GM12878 (cell line): ENCODE results near the gene RAD9A. TPM values are rescaled to one million over a fixed set of nuclear protein-coding genes. Genes with fewer than 3 reads are reported as not detected.
A peak's percentile ranks its signal among the peaks of the same experiment; 100 is the strongest.

ENCODE experiments used
- ATAC-seq: fragments of 200-7000 bp; cut with Tn5 transposase; 3 replicates; pipeline ENCODE4 v1.9.1; 2020; ENCODE audit warnings: mild to moderate bottlenecking, moderate library complexity
- BruUV-seq: library from RNA; stranded (reverse); fragments of 400-500 nt; replicated peaks from 2 replicates; lab custom pipeline; 2021; lab: Mats Ljungman, UMichigan
- CTCF ChIA-PET: fragments of 300-600 bp; sonication (Branson Sonifier 250); formaldehyde crosslinking; extraction: SDS; loops from one replicate; lab custom pipeline; 2021; ENCODE audit warnings: inconsistent platforms; lab: Yijun Ruan, JAX
- POLR2A ChIA-PET: fragments of 350-600 bp; formaldehyde crosslinking; extraction: SDS; loops from one replicate; lab custom pipeline; 2021; ENCODE audit warnings: inconsistent platforms; lab: Charles Lee
- RAD21 ChIA-PET: fragments of 300-600 bp; sonication (Branson Sonifier 250); formaldehyde crosslinking; loops from one replicate; lab custom pipeline; 2023; ENCODE audit warnings: antibody characterized with exemption; ENCODE audit not compliant: unreplicated experiment; lab: Charles Lee
- SMC1A ChIA-PET: fragments of 300-600 bp; sonication (Branson Sonifier 250); formaldehyde crosslinking; loops from one replicate; lab custom pipeline; 2023; ENCODE audit not compliant: unreplicated experiment, uncharacterized antibody; lab: Charles Lee
- DNase-seq: peaks from one replicate; pipeline ENCODE4 v3.0.0-alpha.2; 2011; ENCODE audit warnings: low read depth, low spot score
- FAIRE-seq: peaks from 3 replicates; lab custom pipeline; 2011; peaks lifted over from hg19 to GRCh38; lab: Jason Lieb, UNC
- H2AFZ ChIP-seq: 2 replicates; pipeline ENCODE4 v1.6.0; 2011; ENCODE audit warnings: low read depth, low read length, control low read depth; ENCODE audit not compliant: control insufficient read depth
- H3K27ac ChIP-seq: 2 replicates; pipeline ENCODE4 v1.5.1; 2011; ENCODE audit warnings: control low read depth; ENCODE audit not compliant: control insufficient read depth, insufficient read depth
- H3K27me3 ChIP-seq, 2 experiments: replicated peaks in 1 of 2; 2 replicates each; pipeline versions ENCODE4 v1.6.0 to v1.6.1; 2011; ENCODE audit warnings: low read length in 1 of 2; ENCODE audit not compliant: control insufficient read depth in 2 of 2, insufficient read depth in 2 of 2
- H3K36me3 ChIP-seq, 2 experiments: 2 replicates each; pipeline ENCODE4 v1.5.1; 2011; ENCODE audit warnings: low read length in 1 of 2; ENCODE audit not compliant: control insufficient read depth in 2 of 2, insufficient read depth in 2 of 2
- H3K4me1 ChIP-seq: 2 replicates; pipeline ENCODE4 v1.6.1; 2011; ENCODE audit warnings: mild to moderate bottlenecking, low read length, moderate library complexity, mixed read lengths; ENCODE audit not compliant: control insufficient read depth, insufficient read depth
- H3K4me2 ChIP-seq: 2 replicates; pipeline ENCODE4 v1.6.0; 2011; ENCODE audit warnings: control low read depth; ENCODE audit not compliant: control insufficient read depth, insufficient read depth
- H3K4me3 ChIP-seq: fragments of 200-600 bp; sonication (generic); 2 replicates; pipeline ENCODE4 v1.5.1; 2016
- H3K79me2 ChIP-seq: 2 replicates; pipeline ENCODE4 v1.6.0; 2011; ENCODE audit warnings: low read length; ENCODE audit not compliant: control insufficient read depth, insufficient read depth
- H3K9ac ChIP-seq: 2 replicates; pipeline ENCODE4 v1.8.0; 2011; ENCODE audit warnings: low read length, control low read depth, mixed read lengths; ENCODE audit not compliant: control insufficient read depth, insufficient read depth
- H3K9me3 ChIP-seq: replicated peaks from 3 replicates; pipeline ENCODE4 v1.5.1; 2011; ENCODE audit warnings: mild to moderate bottlenecking, low read length; ENCODE audit not compliant: control insufficient read depth, insufficient read depth
- H4K20me1 ChIP-seq: 2 replicates; pipeline ENCODE4 v1.6.0; 2011; ENCODE audit not compliant: control insufficient read depth, insufficient read depth
- CREB1 ChIP-seq: IDR thresholded peaks from 2 replicates; pipeline ENCODE4 v1.6.1; 2012; ENCODE audit warnings: low read depth, mild to moderate bottlenecking, inconsistent platforms
- GABPA ChIP-seq: IDR thresholded peaks from 2 replicates; pipeline ENCODE4 v1.6.1; 2014; ENCODE audit warnings: antibody characterized with exemption, low read depth, mild to moderate bottlenecking, inconsistent platforms
- GATAD2B ChIP-seq: fragments of 450-650 bp; conservative IDR thresholded peaks from 2 replicates; pipeline ENCODE4 v1.6.1; 2017; ENCODE audit warnings: low read depth, mild to moderate bottlenecking, moderate library complexity
- PAX5 ChIP-seq: IDR thresholded peaks from 2 replicates; pipeline ENCODE4 v1.6.1; 2011; ENCODE audit warnings: low read depth, low read length, borderline replicate concordance
- POU2F2 ChIP-seq: IDR thresholded peaks from 3 replicates; pipeline ENCODE4 v1.6.1; 2011; ENCODE audit warnings: low read depth, mild to moderate bottlenecking, low read length, borderline replicate concordance
- RB1 ChIP-seq: fragments of 450-650 bp; formaldehyde crosslinking; IDR thresholded peaks from 2 replicates; pipeline ENCODE4 v1.6.1; 2017; ENCODE audit warnings: mild to moderate bottlenecking, borderline replicate concordance
- RCOR1 ChIP-seq: conservative IDR thresholded peaks from 2 replicates; pipeline ENCODE4 v1.6.1; 2012; ENCODE audit warnings: low read depth, low read length, improper control_type of control experiment
- REST ChIP-seq: IDR thresholded peaks from 2 replicates; pipeline ENCODE4 v1.6.1; 2012; ENCODE audit warnings: mild to moderate bottlenecking, low read depth, low read length
- SREBF1 ChIP-seq: IDR thresholded peaks from 2 replicates; pipeline ENCODE4 v1.6.1; 2012; ENCODE audit warnings: mild to moderate bottlenecking, low read length
- SRF ChIP-seq, 2 experiments: IDR thresholded peaks; 2 replicates each; pipeline ENCODE4 v1.6.1; 2011; ENCODE audit warnings: low read depth in 2 of 2, low read length in 2 of 2, mild to moderate bottlenecking in 1 of 2, moderate library complexity in 1 of 2
- TBL1XR1 ChIP-seq: IDR thresholded peaks from 2 replicates; pipeline ENCODE4 v1.6.1; 2012; ENCODE audit warnings: low read depth, low read length, improper control_type of control experiment
- TCF3 ChIP-seq: IDR thresholded peaks from 2 replicates; pipeline ENCODE4 v1.6.1; 2012; ENCODE audit warnings: low read depth, mild to moderate bottlenecking, low read length, borderline replicate concordance; ENCODE audit not compliant: insufficient read depth
- USF1 ChIP-seq: IDR thresholded peaks from 2 replicates; pipeline ENCODE4 v1.6.1; 2011; ENCODE audit warnings: borderline replicate concordance, low read depth, mild to moderate bottlenecking, moderate library complexity, mixed read lengths, low read length; ENCODE audit not compliant: insufficient read depth; ENCODE audit errors: extremely low read length
- ZNF687 ChIP-seq: fragments of 450-650 bp; IDR thresholded peaks from 2 replicates; pipeline ENCODE4 v1.6.1; 2017; ENCODE audit warnings: mild to moderate bottlenecking, moderate library complexity
- WGBS: methylation state at CpG from one replicate; pipeline ENCODE4 v1.1.6; 2016; ENCODE audit warnings: low lambda C conversion rate; ENCODE audit not compliant: insufficient replicate concordance, insufficient coverage; ENCODE audit errors: missing lambda C conversion rate; 5-methylcytosine and 5-hydroxymethylcytosine counted together
- in situ Hi-C: fragments of 300-500 bp; cut with MboI; formaldehyde crosslinking; loops from 9 replicates; pipeline ENCODE4 v1.14.3; 2018; ENCODE audit warnings: mixed read lengths
- intact Hi-C: fragments of 100-400 bp; cut with micrococcal nuclease; formaldehyde crosslinking; loops from one replicate; pipeline ENCODE4 v1.14.2; 2022; ENCODE audit not compliant: unreplicated experiment
- polyA plus RNA-seq, 11 experiments: library from polyadenylated mRNA; depleted of rRNA in 4 of 11; unstranded in 6 of 11; stranded (reverse) in 5 of 11; fragments of >200 nt; fragmentation: Nextera tagmentation in 4 of 11; fragmentation: Illumina TruSeq in 1 of 11; extraction: Ambion mirVana in 4 of 11; extraction: Trizol in 1 of 11; gene quantifications; 1 replicate in 1 of 11; 2 replicates in 10 of 11; pipeline versions ENCODE4 v1.2.1 to v1.2.3, GENCODE V29; 2011 to 2016; ENCODE audit warnings: inconsistent platforms in 2 of 11, missing spikeins in 2 of 11, low read depth in 1 of 11
- total RNA-seq, 4 experiments: library from RNA; depleted of rRNA in 3 of 4; stranded (reverse); fragments of >200 nt in 3 of 4; fragmentation: Illumina TruSeq in 1 of 4; extraction: Trizol in 1 of 4; gene quantifications; 2 replicates each; pipeline versions ENCODE4 v1.2.1 to v1.2.3, GENCODE V29; 2013 to 2021

RAD9A gene
- total and polyA plus RNA-seq, 10 of the 15 experiments (the other 5 are each of a cell fraction or from before 2014, with no cell fraction given): 1.1 to 36.2 (median 19.8) TPM

GRCh38 chr11:67345247-67345919 lies 46.4 kb upstream of the RAD9A start:
- no TSS peak for BruUV-seq
- H3K79me2 ChIP-seq: no peaks in the 10 kb centered on the region
- CTCF ChIA-PET: interaction anchor here (0.7 to 11.8 kb wide), 31 partner anchors 10 to 299 kb away, joined by 3 to 390 read pairs (median 6); partner anchors contain the start of genes CLCF1, GSTP1, PITPNM1 and POLD4
- RAD21 ChIA-PET: interaction anchor here (0.5 to 7.4 kb wide), 25 partner anchors 9 to 314 kb away, joined by 3 to 197 read pairs (median 5); partner anchors contain the start of genes CLCF1, POLD4, PPP1CA and RAD9A
- POLR2A ChIA-PET: interaction anchor here (0.6 to 3.9 kb wide), 18 partner anchors 9 to 363 kb away, joined by 3 to 50 read pairs (median 4); partner anchors contain the start of genes CLCF1, POLD4 and RAD9A
- no peaks in the 10 kb centered on the region for H3K27me3 ChIP-seq
- peak overlapping the region; percentile 56 for H2AFZ ChIP-seq
- peak; percentile 62 for FAIRE-seq
- SMC1A ChIA-PET: interaction anchor here (0.7 to 7.3 kb wide), 18 partner anchors 9 to 140 kb away, joined by 3 to 200 read pairs (median 4); partner anchors contain the start of genes POLD4 and RAD9A
- in situ Hi-C loops: no loop called here
- H3K27ac ChIP-seq: peak overlapping the region; percentile 35
- 25% methylated on average over 8 of the region's 8 CpGs for WGBS
- no peaks in the 10 kb centered on the region for H4K20me1 ChIP-seq
- H3K9me3 ChIP-seq: no peaks in the 10 kb centered on the region; the same call in 2 of the 3 replicates
- H3K36me3 ChIP-seq: no peaks in the 10 kb centered on the region
- H3K9ac ChIP-seq: peak overlapping the region; percentile 34; the same call in 1 of the 2 replicates
- DNase-seq: peak; percentile 48
- H3K4me3 ChIP-seq: no peak overlapping the region
- ATAC-seq: peak; percentile 67
- intact Hi-C loops: no loop called here
- peaks cover 48% of the 10 kb centered on the region for H3K4me1 ChIP-seq
- peak overlapping the region; percentile 15 for H3K4me2 ChIP-seq
- TF ChIP-seq TBL1XR1 (no peak), GATAD2B (peak; percentile 43; the same call in 1 of the 2 replicates), CREB1 (no peak), POU2F2 (no peak), ZNF687 (peak; percentile 57; the same call in 1 of the 2 replicates), PAX5 (peak; percentile 43; the same call in 1 of the 2 replicates), USF1 (no peak), TCF3 (no peak), REST (no peak), GABPA (no peak), RB1 (no peak), SREBF1 (no peak), SRF (IDR thresholded peaks at IDR 0.05; ENCODE audit: low read depth in 2 of 2, low read length in 2 of 2) (no peak), RCOR1 (no peak)
